ENCODE measurements around the gene USH1C.

USH1C gene

GRCh38 chr11:17521106-17521900 lies 22.9 kb downstream of the USH1C start:
- H3K36me3 Mint-ChIP-seq (ENCODE audit: low read depth): no peaks in the 10 kb centered on the region
- H3K27ac Mint-ChIP-seq: no peak overlapping the region

GRCh38 chr11:17519061-17519885 lies 24.9 kb downstream of the USH1C start:
- no peak for TF ChIP-seq CTCF (IDR thresholded peaks at IDR 0.05)
- Mint-ChIP-seq H3K4me3 (no peak overlapping the region), H3K36me3 (ENCODE audit: low read depth) (no peaks in the 10 kb centered on the region), H3K27ac (no peak overlapping the region), H3K27me3 (ENCODE audit: low read depth, poor library complexity) (peaks cover 16% of the 10 kb centered on the region), H3K4me1 (peaks cover 34% of the 10 kb centered on the region), H3K9me3 (no peaks in the 10 kb centered on the region)
- DNase-seq: no peak

More at GRCh38 chr11:17521106-17521900, 22.9 kb downstream of the USH1C start:
- Mint-ChIP-seq H3K4me1 (peaks cover 38% of the 10 kb centered on the region), H3K27me3 (ENCODE audit: low read depth, poor library complexity) (peaks cover 22% of the 10 kb centered on the region), H3K4me3 (no peak overlapping the region), H3K9me3 (no peaks in the 10 kb centered on the region)
- no peak for DNase-seq
- no peak for TF ChIP-seq CTCF (IDR thresholded peaks at IDR 0.05)

- Mint-ChIP-seq H3K4me1 (peaks cover 32% of the 10 kb centered on the region), H3K27me3 (ENCODE audit: low read depth, poor library complexity) (peaks cover 21% of the 10 kb centered on the region), H3K36me3 (ENCODE audit: low read depth) (no peaks in the 10 kb centered on the region), H3K9me3 (no peaks in the 10 kb centered on the region), H3K4me3 (no peak overlapping the region), H3K27ac (no peak overlapping the region)
- no peak for DNase-seq
- no peak for TF ChIP-seq CTCF (IDR thresholded peaks at IDR 0.05)
Observed at GRCh38 chr11:17518366-17518765, 25.9 kb downstream of the USH1C start.

DNA sequence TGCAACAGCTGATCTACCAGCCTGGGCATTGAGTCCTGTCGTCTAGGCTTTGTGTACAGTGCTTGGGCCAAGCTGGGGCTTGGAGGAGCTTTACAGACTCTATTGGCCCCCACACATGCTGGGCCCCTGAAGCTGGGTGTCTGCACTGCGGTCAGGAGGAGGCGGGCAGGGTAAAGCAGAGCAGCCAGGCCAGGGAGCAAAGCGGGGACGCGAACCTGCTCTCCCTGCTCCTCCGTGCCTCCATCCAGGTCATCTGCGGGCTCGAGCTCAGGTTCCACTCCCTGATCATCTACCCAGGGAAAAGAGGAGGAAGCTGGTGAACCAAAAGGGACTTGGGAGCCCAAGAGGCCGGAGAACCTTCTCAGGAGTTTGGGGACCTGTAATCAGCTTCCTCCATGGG lies 27.0 kb downstream of the USH1C start:
- Mint-ChIP-seq H3K4me1 (peaks cover 20% of the 10 kb centered on the region), H3K36me3 (ENCODE audit: low read depth) (no peaks in the 10 kb centered on the region), H3K27ac (no peak overlapping the region), H3K27me3 (ENCODE audit: low read depth, poor library complexity) (peaks cover 22% of the 10 kb centered on the region), H3K9me3 (no peaks in the 10 kb centered on the region), H3K4me3 (no peak overlapping the region)
- DNase-seq: no peak
- TF ChIP-seq CTCF (IDR thresholded peaks at IDR 0.05): no peak

- no peaks in the 10 kb centered on the region for H3K9me3 Mint-ChIP-seq
- H3K4me3 Mint-ChIP-seq: no peak overlapping the region
Observed at GRCh38 chr11:17516551-17517150, 27.6 kb downstream of the USH1C start.

More at GRCh38 chr11:17516551-17517150, 27.6 kb downstream of the USH1C start:
- H3K27me3 Mint-ChIP-seq (ENCODE audit: low read depth, poor library complexity): peaks cover 27% of the 10 kb centered on the region
- peaks cover 18% of the 10 kb centered on the region for H3K4me1 Mint-ChIP-seq
- H3K36me3 Mint-ChIP-seq (ENCODE audit: low read depth): no peaks in the 10 kb centered on the region
- no peak for TF ChIP-seq CTCF (IDR thresholded peaks at IDR 0.05)
- no peak overlapping the region for H3K27ac Mint-ChIP-seq
- no peak for DNase-seq

All from nephron progenitor cell (in vitro differentiated cells).